Prostate gland (tissue), 2 donors: Measurements from ENCODE around the gene SPAG6.

Source experiments
- CTCF ChIP-seq, 4 experiments: fragments of 200-600 bp in 2 of 4; fragments of 450-650 bp in 2 of 4; sonication (generic) in 2 of 4; IDR thresholded peaks; 1 replicate in 3 of 4; 2 replicates in 1 of 4; pipeline ENCODE4 v1.5.1; 2016 to 2019; ENCODE audit warnings: antibody characterized with exemption in 4 of 4, mild to moderate bottlenecking in 2 of 4, moderate library complexity in 2 of 4
- POLR2A ChIP-seq: fragments of 450-650 bp; IDR thresholded peaks from one replicate; pipeline ENCODE4 v1.6.1; 2016; ENCODE audit warnings: antibody characterized with exemption, mild to moderate bottlenecking

GRCh38 chr10:22344781-22345300 lies 455 bp upstream of the SPAG6 start:
- TF ChIP-seq CTCF (IDR thresholded peaks at IDR 0.05), result no peak
- no peak for TF ChIP-seq POLR2A
